ENCODE measurements around the gene TRIM37.

- TF ChIP-seq EP300 (IDR thresholded peaks at IDR 0.05; ENCODE audit: borderline replicate concordance in 1 of 2, low read depth in 2 of 2, low read length in 2 of 2) (no peak), CTCF (IDR thresholded peaks at IDR 0.05; ENCODE audit: control extremely low read depth in 1 of 3, insufficient read depth in 1 of 3, low read depth in 1 of 3, low read length in 3 of 3) (no peak), POLR2A (IDR thresholded peaks at IDR 0.05; ENCODE audit: control extremely low read depth in 1 of 2, low read depth in 2 of 2, low read length in 2 of 2) (no peak), MAX (IDR thresholded peaks at IDR 0.05) (no peak), GABPA (IDR thresholded peaks at IDR 0.05; ENCODE audit: borderline replicate concordance, insufficient read depth, low read length) (no peak), ATF2 (IDR thresholded peaks at IDR 0.05; ENCODE audit: low read length) (no peak), POLR2AphosphoS5 (IDR thresholded peaks at IDR 0.05; ENCODE audit: low read depth, low read length) (no peak), SP4 (IDR thresholded peaks at IDR 0.05; ENCODE audit: low read length) (no peak), RBBP5 (IDR thresholded peaks at IDR 0.05; ENCODE audit: borderline replicate concordance, low read depth, low read length) (no peak), YY1 (IDR thresholded peaks at IDR 0.05; ENCODE audit: low read depth, low read length) (no peak), SP1 (IDR thresholded peaks at IDR 0.05; ENCODE audit: low read depth, low read length) (no peak), CBX5 (IDR thresholded peaks at IDR 0.05; ENCODE audit: low read depth, low read length) (no peak), EZH2 (IDR thresholded peaks at IDR 0.05; ENCODE audit: low read depth, low read length, severe bottlenecking) (no peak), ASH2L (IDR thresholded peaks at IDR 0.05; ENCODE audit: low read length) (no peak)
Measured at GRCh38 chr17:58968426-58969061, 138.1 kb downstream of the TRIM37 start.

Data from H1 (cell line).